Measurements from ENCODE around the gene IQSEC1. TPM values are rescaled to one million over a fixed set of nuclear protein-coding genes. Genes with fewer than 3 reads are reported as not detected.
A peak's percentile ranks its signal among the peaks of the same experiment; 100 is the strongest.

The IQSEC1 gene
- total and polyA plus RNA-seq, 9 of the 15 experiments (the other 6 are each of a cell fraction or from before 2014, with no cell fraction given), result 0.56 to 39.0 (median 6.8) TPM

GRCh38 chr3:12868039-12869034 lies 204.9 kb downstream of the IQSEC1 start (continued):
- TF ChIP-seq BCLAF1 (IDR thresholded peaks at IDR 0.05; ENCODE audit: borderline replicate concordance in 1 of 2, control insufficient read depth in 1 of 2, low read depth in 2 of 2, low read length in 1 of 2) (0 out of 4 replicates have a peak, but pooled peaks of 1 of the 2 experiments have one; percentile 22), FOXK2 (conservative IDR thresholded peaks at IDR 0.05 in 1 of 2, IDR thresholded peaks at IDR 0.05 in 1 of 2; ENCODE audit: low read depth in 2 of 2) (peak; percentile 38 to 76), MAZ (CRISPR knock-in tag; conservative IDR thresholded peaks at IDR 0.05 in 1 of 2, IDR thresholded peaks at IDR 0.05 in 1 of 2) (peak; percentile 34 to 63; a peak in 3 of 4 replicates), CREB3L1 (IDR thresholded peaks at IDR 0.05; ENCODE audit: borderline replicate concordance, low read depth) (peak; percentile 96; the same call in 1 of the 2 replicates), CTCFL (IDR thresholded peaks at IDR 0.05; ENCODE audit: borderline replicate concordance, insufficient read depth, low read depth, low read length, poor library complexity, severe bottlenecking) (peak; percentile 76), TCF7L2 (IDR thresholded peaks at IDR 0.05; ENCODE audit: low read depth, low read length) (no peak; the same call in 1 of the 2 replicates), ID3 (CRISPR knock-in tag; IDR thresholded peaks at IDR 0.05) (no peak), ID3 (tag; IDR thresholded peaks at IDR 0.05) (peak; percentile 94), ETV6 (IDR thresholded peaks at IDR 0.05; ENCODE audit: borderline replicate concordance in 1 of 2, low read depth in 2 of 2, low read length in 1 of 2) (peak in 1 of 2 experiments; percentile 14; a peak in 2 of 4 replicates), ETV6 (CRISPR knock-in tag; IDR thresholded peaks at IDR 0.05; ENCODE audit: borderline replicate concordance) (no peak), NR2C1 (IDR thresholded peaks at IDR 0.05) (no peak; the same call in 1 of the 2 replicates), NR2C1 (tag; IDR thresholded peaks at IDR 0.05) (peak; percentile 77), HDAC1 (IDR thresholded peaks at IDR 0.05) (peak in 1 of 2 experiments; percentile 94; a peak in 2 of 4 replicates), EHMT2 (IDR thresholded peaks at IDR 0.05) (no peak), POLR2B (IDR thresholded peaks at IDR 0.05; ENCODE audit: low read depth, partially characterized antibody) (no peak), HCFC1 (IDR thresholded peaks at IDR 0.05; ENCODE audit: low read depth, low read length) (peak; percentile 46; the same call in 1 of the 2 replicates), POLR2AphosphoS5 (IDR thresholded peaks at IDR 0.05; ENCODE audit: control insufficient read depth, insufficient read depth, low read depth, low read length) (0 out of 2 replicates have a peak, but pooled peaks have one; percentile 23)
